ENCODE results near the gene SLC35G3.
"Not testable (repeated sequence)": the region's sequence is repeated elsewhere in the genome, so short reads cannot be mapped to it uniquely, and the experiment has no call there.

SLC35G3 gene

GRCh38 chr17:35194001-35194400 is at the start of gene SLC35G3:
Gene SLC35G3 (minus strand): TSS chr17:35194393. CDS start chr17:35194307, 86 bp downstream.
- not testable (repeated sequence) for DNase-seq

DNA sequence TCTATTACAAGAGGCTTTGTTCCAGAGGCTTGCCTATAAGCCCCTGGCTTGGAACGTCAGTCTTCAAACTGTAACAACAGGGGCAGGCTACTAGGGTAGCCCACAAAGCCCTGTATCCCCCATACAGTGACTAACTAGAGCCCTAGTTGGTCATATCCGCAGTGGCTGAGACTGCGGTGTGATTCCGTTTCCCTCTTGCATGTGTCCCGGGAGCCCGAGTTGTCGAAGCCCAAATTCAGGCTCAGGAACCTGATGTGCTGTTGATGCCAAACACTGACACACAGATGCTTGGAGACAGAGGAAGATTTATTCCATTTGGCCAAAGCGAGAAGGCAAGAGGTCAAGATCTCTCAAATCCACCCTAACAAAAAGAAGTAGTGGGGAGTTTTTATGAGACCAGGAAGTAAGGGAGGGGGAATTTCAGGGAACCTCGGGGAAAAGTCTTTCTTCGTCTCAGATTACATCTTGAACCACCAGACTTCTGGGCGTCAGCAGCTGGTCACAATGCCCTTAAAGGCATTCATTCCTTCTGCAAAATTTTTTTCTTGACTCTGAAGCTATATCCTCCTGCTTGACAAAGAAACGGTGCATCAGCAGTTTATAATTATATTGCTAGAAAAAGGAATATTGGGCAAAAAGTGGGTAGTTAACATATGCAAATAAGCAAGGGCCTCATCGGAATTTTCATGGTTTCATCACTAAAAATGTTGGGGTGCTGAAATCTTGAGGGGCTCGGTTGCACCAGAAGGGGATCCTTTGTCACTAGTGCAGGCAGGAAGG is 49.6 kb upstream of the SLC35G3 start:
- peak; percentile 40 for DNase-seq

GRCh38 chr17:35242805-35243560 is 48.8 kb upstream of the SLC35G3 start, which contains the start of gene SLFN5:
Gene SLFN5 (plus strand): TSS chr17:35243072. CDS start chr17:35258691, 15,619 bp downstream.
- DNase-seq, result peak; percentile 89

DNA sequence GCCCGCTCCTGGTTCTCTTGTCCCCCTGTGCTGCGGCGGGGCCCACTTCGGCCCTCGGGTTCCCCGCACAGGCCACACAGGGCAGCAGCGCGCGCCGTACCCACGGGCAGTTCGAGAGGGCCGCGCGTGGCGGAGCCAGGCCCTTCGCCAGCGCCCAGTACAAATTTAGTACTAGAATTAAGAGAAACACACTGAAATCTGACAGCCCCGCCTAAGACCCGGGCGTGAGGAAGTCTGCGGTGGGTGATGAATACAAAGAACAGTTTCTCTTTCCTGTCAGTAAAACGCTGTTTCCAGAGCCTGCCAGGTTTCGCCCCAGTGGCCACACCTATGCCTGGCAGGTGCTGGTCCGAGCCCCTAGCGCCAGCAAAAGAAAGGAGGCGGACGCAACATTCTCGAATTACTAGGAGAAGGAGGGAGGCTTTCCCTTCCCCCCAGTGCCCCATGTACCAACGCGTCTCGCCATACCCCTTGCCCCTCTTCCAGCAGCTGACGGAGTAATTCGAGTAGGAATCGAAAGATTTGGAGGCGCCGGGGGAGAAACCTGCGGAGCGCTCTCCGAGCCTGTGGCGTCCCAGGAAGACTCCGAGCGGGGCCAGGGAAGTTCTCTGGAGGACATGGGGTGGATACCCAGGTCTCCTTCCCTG is 48.1 kb upstream of the SLC35G3 start:
- DNase-seq, result peak; percentile 86

DNA sequence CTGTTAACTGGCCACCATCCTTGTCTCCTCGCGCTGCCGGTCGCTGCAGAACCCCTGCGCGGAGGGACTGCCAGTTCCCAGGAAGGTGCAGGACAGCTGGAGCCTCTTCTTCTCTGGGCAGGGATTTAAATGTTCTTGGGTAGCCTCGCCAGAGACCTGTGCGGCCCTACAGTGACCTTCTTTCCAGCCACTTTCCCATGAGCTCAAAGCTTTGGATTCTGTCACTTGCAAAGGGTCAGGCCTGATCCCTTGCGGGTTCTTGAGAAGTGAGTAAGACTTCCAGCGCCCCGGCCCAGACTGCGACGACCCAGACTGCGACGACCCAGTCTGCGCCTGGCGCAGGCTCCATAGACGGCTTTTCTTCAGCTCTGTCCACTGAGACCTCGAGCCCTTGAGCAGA is 47.3 kb upstream of the SLC35G3 start:
- DNase-seq, result peak; percentile 35

DNA sequence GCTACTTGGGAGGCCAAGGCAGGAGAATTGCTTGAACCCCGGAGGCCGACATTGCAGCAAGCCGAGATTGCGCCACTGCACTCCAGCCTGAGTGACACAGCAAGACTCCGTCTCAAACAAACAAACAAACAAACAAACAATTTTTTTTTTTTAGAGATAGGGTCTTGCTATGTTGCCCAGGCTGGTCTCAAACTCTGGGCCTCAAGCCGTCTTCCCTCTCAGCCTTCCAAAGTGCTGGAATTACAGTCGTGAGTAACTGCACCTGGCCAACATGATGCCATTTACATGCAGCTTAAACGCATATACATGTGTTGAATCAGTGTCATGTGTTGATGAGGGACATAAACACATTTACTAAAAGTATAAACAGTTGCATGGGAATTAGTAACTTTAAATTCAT is 46.7 kb upstream of the SLC35G3 start:
- no peak for DNase-seq

GRCh38 chr17:35239823-35240222 is 45.6 kb upstream of the SLC35G3 start:
- DNase-seq, result no peak

DNA sequence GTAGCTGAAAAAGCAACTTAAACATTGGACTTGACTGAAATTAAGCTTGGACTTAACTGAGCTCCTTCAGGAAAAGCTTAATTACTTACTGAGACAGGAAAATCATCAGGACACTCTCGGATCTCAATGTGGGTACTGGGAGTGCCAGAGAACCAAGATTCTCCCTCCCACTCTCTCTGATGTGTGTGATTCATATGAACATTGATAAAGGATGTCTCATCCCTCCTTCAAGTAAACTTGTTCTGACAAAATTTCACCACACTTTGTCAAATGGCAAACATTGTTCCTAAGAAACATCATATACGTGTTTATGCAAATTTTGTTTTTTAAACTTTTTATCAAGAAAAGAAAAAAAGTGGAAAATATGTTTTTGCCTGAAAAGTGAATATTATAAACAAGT is 44.6 kb upstream of the SLC35G3 start:
- DNase-seq, result no peak

- no peak for DNase-seq
These were observed 42.6 kb upstream of the SLC35G3 start for GRCh38 chr17:35236821-35237220.

GRCh38 chr17:35235917-35236316 is 41.7 kb upstream of the SLC35G3 start:
- DNase-seq, result no peak

DNA sequence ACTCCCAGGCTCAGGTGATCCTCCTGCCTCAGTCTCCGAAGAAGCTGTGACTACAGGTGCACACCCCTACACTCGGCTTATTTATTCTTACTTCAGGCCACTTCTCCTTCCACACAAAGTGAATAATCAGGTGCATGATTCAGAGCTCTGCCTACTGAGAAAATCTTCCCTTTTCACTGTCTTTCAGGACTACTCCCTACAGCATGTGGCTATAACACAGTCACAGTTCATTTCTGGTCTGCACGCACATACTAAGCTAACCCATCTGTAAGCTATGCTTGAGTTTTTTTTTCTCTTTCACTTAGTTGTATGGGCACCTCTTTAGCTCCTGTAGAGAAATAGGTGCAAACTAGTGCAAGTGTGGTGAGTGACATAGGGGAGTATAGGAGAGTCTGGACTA is 41.1 kb upstream of the SLC35G3 start:
- no peak for DNase-seq

DNA sequence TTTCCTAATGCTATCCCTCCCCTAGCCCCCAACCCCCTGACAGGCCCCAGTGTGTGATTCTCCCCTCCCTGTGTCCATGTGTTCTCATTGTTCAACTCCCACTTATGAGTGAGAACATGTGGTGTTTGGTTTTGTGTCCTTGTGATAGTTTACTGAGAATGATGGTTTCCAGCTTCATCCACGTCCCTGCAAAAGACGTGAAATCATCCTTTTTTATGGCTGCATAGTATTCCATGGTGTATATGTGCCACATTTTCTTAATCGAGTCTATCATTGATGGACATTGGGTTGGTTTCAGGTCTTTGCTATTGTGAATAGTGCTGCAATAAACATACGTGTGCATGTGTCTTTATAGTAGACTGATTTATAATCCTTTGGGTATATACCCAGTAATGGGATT is 40.1 kb upstream of the SLC35G3 start:
- DNase-seq, result not testable (repeated sequence)

DNA sequence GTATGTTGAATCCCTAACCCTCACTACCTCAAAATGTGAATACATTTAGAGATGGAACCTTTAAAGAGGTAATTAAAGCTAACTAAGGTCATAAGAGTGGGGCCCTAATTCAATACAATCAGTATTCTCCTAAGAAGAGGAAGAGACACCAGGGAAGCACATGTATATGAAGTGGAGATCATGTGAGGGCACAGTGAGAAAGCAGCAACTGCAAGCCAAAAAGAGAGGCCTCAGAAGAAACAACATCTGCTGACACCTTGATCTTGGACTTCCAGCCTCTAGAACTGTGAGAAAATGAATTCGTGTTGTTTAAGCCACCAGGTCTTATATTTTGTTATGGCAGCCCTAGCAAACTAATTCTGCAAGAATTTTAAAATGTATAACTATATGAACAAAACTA is 35.4 kb upstream of the SLC35G3 start:
- no peak for DNase-seq

DNA sequence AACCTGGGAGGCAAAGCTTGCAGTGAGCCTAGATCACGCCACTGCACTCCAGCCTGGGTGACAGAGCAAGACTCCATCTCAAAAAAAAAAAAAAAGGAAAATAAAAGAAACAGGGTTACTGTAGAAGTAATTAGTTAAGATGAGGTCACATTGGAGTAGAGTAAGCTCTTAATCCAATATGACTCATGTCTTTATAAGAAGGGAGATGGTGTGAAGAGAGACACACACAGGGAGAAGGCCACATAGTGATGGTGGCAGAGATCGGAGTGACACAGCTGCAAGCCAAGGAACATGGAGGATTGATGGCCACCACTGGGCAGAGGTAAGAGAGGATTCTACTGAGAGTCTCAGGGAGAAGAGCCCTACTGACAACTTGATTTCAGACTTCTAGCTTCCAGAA is 33.4 kb upstream of the SLC35G3 start:
- DNase-seq, result no peak

GRCh38 chr17:35224436-35224835 is 30.2 kb upstream of the SLC35G3 start:
- DNase-seq, result no peak

- no peak for DNase-seq
These were observed 28.3 kb upstream of the SLC35G3 start for GRCh38 chr17:35222452-35222851.

- DNase-seq, result no peak
These were observed 24.7 kb upstream of the SLC35G3 start for GRCh38 chr17:35218915-35219314.

GRCh38 chr17:35217107-35217506 is 22.9 kb upstream of the SLC35G3 start:
- no peak for DNase-seq

GRCh38 chr17:35214631-35215273 is 20.6 kb upstream of the SLC35G3 start:
- peak; percentile 24 for DNase-seq

GRCh38 chr17:35214192-35214591 is 20.0 kb upstream of the SLC35G3 start:
- DNase-seq, result no peak

- no peak for DNase-seq
These were observed 19.3 kb upstream of the SLC35G3 start for GRCh38 chr17:35213412-35213940.

DNA sequence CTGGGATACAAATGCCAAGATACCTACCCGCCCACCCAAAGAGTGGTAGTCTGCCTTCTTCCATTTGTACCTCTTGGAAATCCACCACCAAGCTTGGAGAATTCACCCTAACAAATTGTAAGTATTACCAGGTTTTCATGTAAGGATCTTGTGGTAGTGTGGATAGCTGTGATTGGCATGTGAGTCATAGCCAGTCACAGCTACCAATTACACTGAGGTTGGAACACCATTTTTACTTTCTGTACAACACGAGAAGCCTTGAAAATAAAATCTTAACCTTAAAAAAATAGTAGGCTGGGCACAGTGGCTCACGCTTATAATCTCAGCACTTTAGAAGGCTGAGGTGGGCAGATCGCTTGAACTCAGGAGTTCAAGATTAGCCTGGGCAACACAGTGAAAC is 18.5 kb upstream of the SLC35G3 start:
- no peak for DNase-seq

DNA sequence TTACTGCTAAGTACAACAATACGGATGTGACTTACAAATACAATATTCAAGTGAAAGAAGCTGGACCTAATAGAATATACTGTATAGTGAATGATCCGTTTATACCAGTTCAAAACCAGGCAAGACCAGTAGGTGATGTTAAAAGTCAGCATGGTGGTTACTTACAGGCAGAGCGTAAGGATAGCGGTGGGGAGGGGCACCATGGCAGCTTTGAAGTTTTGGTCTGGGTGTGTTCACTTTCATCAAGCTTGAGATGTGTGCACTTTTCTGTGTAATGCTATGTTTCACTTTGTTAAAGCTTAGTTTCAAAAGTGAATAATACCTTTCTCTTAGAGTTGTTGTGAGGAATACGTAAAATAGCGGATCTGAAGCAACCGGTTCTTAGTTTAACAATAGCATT is 16.5 kb upstream of the SLC35G3 start:
- peak; percentile 64 for DNase-seq

All from activated naive CD4-positive, alpha-beta T cell treated with anti-CD3 and anti-CD28 coated beads, Interleukin-2, amount 50 U/mL, for 16 hours (primary cell).